SIG-M5 treated with dmso at 0.1 percent for 504 hours (cell line): ENCODE data around the gene TRIP13.

Source experiments
- DNase-seq: peaks from one replicate; lab custom pipeline; 2025; ENCODE audit not compliant: unreplicated experiment; lab: John Stamatoyannopoulos, UW

TRIP13 gene

GRCh38 chr5:963673-964531 lies 71.2 kb downstream of the TRIP13 start:
- DNase-seq: peak; percentile 86

GRCh38 chr5:964821-965220 lies 72.1 kb downstream of the TRIP13 start:
- DNase-seq: no peak

- no peak for DNase-seq
These were observed 73.1 kb downstream of the TRIP13 start for GRCh38 chr5:965604-966344.

GRCh38 chr5:966345-966710 lies 73.6 kb downstream of the TRIP13 start:
- no peak for DNase-seq

GRCh38 chr5:966941-967340 lies 74.3 kb downstream of the TRIP13 start:
- DNase-seq: no peak
